Activated T-helper 17 cell treated with anti-CD3 and anti-CD28 coated beads, Interleukin-2, amount 50 U/mL, for 72 hours (primary cell): ENCODE measurements around the gene COL5A1. TPM values are rescaled to one million over a fixed set of nuclear protein-coding genes. Genes with fewer than 3 reads are reported as not detected.

Source experiments
- ATAC-seq: fragments of 150-1000 bp; cut with Tn5 transposase; replicated peaks from 2 replicates; pipeline ENCODE4 v1.10.0; 2021; ENCODE audit warnings: mild to moderate bottlenecking, moderate library complexity
- H3K27ac Mint-ChIP-seq: one replicate; pipeline ENCODE4 v1.8.0; 2022; ENCODE audit warnings: mixed read lengths
- H3K27me3 Mint-ChIP-seq: one replicate; pipeline ENCODE4 v1.8.0; 2022; ENCODE audit warnings: mixed read lengths
- H3K36me3 Mint-ChIP-seq: one replicate; pipeline ENCODE4 v1.8.0; 2022; ENCODE audit warnings: low read depth, mild to moderate bottlenecking, mixed read lengths
- H3K4me1 Mint-ChIP-seq: one replicate; pipeline ENCODE4 v1.8.0; 2022; ENCODE audit warnings: mixed read lengths
- H3K4me3 Mint-ChIP-seq: one replicate; pipeline ENCODE4 v1.8.0; 2022; ENCODE audit warnings: mild to moderate bottlenecking, mixed read lengths
- H3K9me3 Mint-ChIP-seq: one replicate; pipeline ENCODE4 v1.8.0; 2022; ENCODE audit warnings: mixed read lengths
- total RNA-seq, 2 donors: library from RNA; stranded (reverse); gene quantifications; one replicate each; pipeline ENCODE4 v1.2.3, GENCODE V29; 2022

COL5A1 gene
- total RNA-seq, 2 donors from 2014 or later = 0.50 to 1.3 TPM

- ATAC-seq = no peak
- Mint-ChIP-seq H3K36me3 (no peaks in the 10 kb centered on the region), H3K9me3 (no peaks in the 10 kb centered on the region), H3K4me1 (no peaks in the 10 kb centered on the region), H3K27me3 (no peaks in the 10 kb centered on the region), H3K4me3 (no peak overlapping the region), H3K27ac (no peak overlapping the region)
Observed at GRCh38 chr9:134814598-134815215, 173.1 kb downstream of the COL5A1 start.

- no peaks in the 10 kb centered on the region for H3K36me3 Mint-ChIP-seq
- no peaks in the 10 kb centered on the region for H3K9me3 Mint-ChIP-seq
- H3K4me1 Mint-ChIP-seq = no peaks in the 10 kb centered on the region
- H3K4me3 Mint-ChIP-seq = no peak overlapping the region
- no peak overlapping the region for H3K27ac Mint-ChIP-seq
- no peaks in the 10 kb centered on the region for H3K27me3 Mint-ChIP-seq
- ATAC-seq = no peak
Observed at GRCh38 chr9:134815435-134816214, 174.0 kb downstream of the COL5A1 start.

- Mint-ChIP-seq H3K4me1 (no peaks in the 10 kb centered on the region), H3K27me3 (no peaks in the 10 kb centered on the region), H3K36me3 (no peaks in the 10 kb centered on the region), H3K4me3 (no peak overlapping the region), H3K27ac (no peak overlapping the region), H3K9me3 (no peaks in the 10 kb centered on the region)
- ATAC-seq = no peak
Observed at GRCh38 chr9:134816264-134816663, 174.7 kb downstream of the COL5A1 start.

- no peaks in the 10 kb centered on the region for H3K9me3 Mint-ChIP-seq
- H3K27ac Mint-ChIP-seq = no peak overlapping the region
- no peaks in the 10 kb centered on the region for H3K27me3 Mint-ChIP-seq
- no peak for ATAC-seq
- H3K4me1 Mint-ChIP-seq = no peaks in the 10 kb centered on the region
- no peaks in the 10 kb centered on the region for H3K36me3 Mint-ChIP-seq
- no peak overlapping the region for H3K4me3 Mint-ChIP-seq
Observed at GRCh38 chr9:134818000-134818568, 176.5 kb downstream of the COL5A1 start.

GRCh38 chr9:134818591-134818990 lies 177.0 kb downstream of the COL5A1 start:
- H3K4me1 Mint-ChIP-seq = no peaks in the 10 kb centered on the region
- no peaks in the 10 kb centered on the region for H3K9me3 Mint-ChIP-seq
- H3K27me3 Mint-ChIP-seq = no peaks in the 10 kb centered on the region
- ATAC-seq = no peak
- H3K27ac Mint-ChIP-seq = no peak overlapping the region
- no peaks in the 10 kb centered on the region for H3K36me3 Mint-ChIP-seq
- H3K4me3 Mint-ChIP-seq = no peak overlapping the region

GRCh38 chr9:134820901-134821300 lies 179.3 kb downstream of the COL5A1 start:
- Mint-ChIP-seq H3K36me3 (no peaks in the 10 kb centered on the region), H3K4me3 (no peak overlapping the region), H3K9me3 (no peaks in the 10 kb centered on the region), H3K27ac (no peak overlapping the region), H3K4me1 (no peaks in the 10 kb centered on the region), H3K27me3 (no peaks in the 10 kb centered on the region)
- no peak for ATAC-seq

GRCh38 chr9:134822541-134822940 lies 180.9 kb downstream of the COL5A1 start:
- Mint-ChIP-seq H3K36me3 (no peaks in the 10 kb centered on the region), H3K27ac (no peak overlapping the region), H3K27me3 (no peaks in the 10 kb centered on the region), H3K9me3 (no peaks in the 10 kb centered on the region), H3K4me3 (no peak overlapping the region), H3K4me1 (no peaks in the 10 kb centered on the region)
- ATAC-seq = no peak

- Mint-ChIP-seq H3K27me3 (no peaks in the 10 kb centered on the region), H3K27ac (no peak overlapping the region), H3K4me1 (no peaks in the 10 kb centered on the region), H3K36me3 (no peaks in the 10 kb centered on the region), H3K9me3 (no peaks in the 10 kb centered on the region), H3K4me3 (no peak overlapping the region)
- ATAC-seq = no peak
Observed at GRCh38 chr9:134823623-134824022, 182.0 kb downstream of the COL5A1 start.

GRCh38 chr9:134824583-134824982 lies 183.0 kb downstream of the COL5A1 start:
- Mint-ChIP-seq H3K9me3 (no peaks in the 10 kb centered on the region), H3K4me1 (no peaks in the 10 kb centered on the region), H3K36me3 (no peaks in the 10 kb centered on the region), H3K4me3 (no peak overlapping the region), H3K27ac (no peak overlapping the region), H3K27me3 (no peaks in the 10 kb centered on the region)
- no peak for ATAC-seq

GRCh38 chr9:134825025-134825424 lies 183.4 kb downstream of the COL5A1 start:
- Mint-ChIP-seq H3K9me3 (no peaks in the 10 kb centered on the region), H3K27me3 (no peaks in the 10 kb centered on the region), H3K36me3 (no peaks in the 10 kb centered on the region), H3K4me1 (no peaks in the 10 kb centered on the region), H3K4me3 (no peak overlapping the region), H3K27ac (no peak overlapping the region)
- ATAC-seq = no peak

GRCh38 chr9:134826336-134827285 lies 185.0 kb downstream of the COL5A1 start:
- no peak for ATAC-seq
- no peaks in the 10 kb centered on the region for H3K9me3 Mint-ChIP-seq

GRCh38 chr9:134827559-134827958 lies 186.0 kb downstream of the COL5A1 start:
- H3K9me3 Mint-ChIP-seq = no peaks in the 10 kb centered on the region
- H3K27me3 Mint-ChIP-seq = no peaks in the 10 kb centered on the region

More at GRCh38 chr9:134826336-134827285, 185.0 kb downstream of the COL5A1 start:
- H3K36me3 Mint-ChIP-seq = no peaks in the 10 kb centered on the region
- H3K4me1 Mint-ChIP-seq = no peaks in the 10 kb centered on the region
- no peak overlapping the region for H3K27ac Mint-ChIP-seq
- no peaks in the 10 kb centered on the region for H3K27me3 Mint-ChIP-seq
- H3K4me3 Mint-ChIP-seq = no peak overlapping the region

GRCh38 chr9:134827993-134828392 lies 186.4 kb downstream of the COL5A1 start:
- H3K27me3 Mint-ChIP-seq = no peaks in the 10 kb centered on the region
- no peak for ATAC-seq
- no peaks in the 10 kb centered on the region for H3K9me3 Mint-ChIP-seq
- no peak overlapping the region for H3K4me3 Mint-ChIP-seq
- H3K4me1 Mint-ChIP-seq = no peaks in the 10 kb centered on the region
- no peak overlapping the region for H3K27ac Mint-ChIP-seq
- H3K36me3 Mint-ChIP-seq = no peaks in the 10 kb centered on the region

More at GRCh38 chr9:134827559-134827958, 186.0 kb downstream of the COL5A1 start:
- ATAC-seq = no peak
- H3K4me1 Mint-ChIP-seq = no peaks in the 10 kb centered on the region
- no peak overlapping the region for H3K4me3 Mint-ChIP-seq
- no peaks in the 10 kb centered on the region for H3K36me3 Mint-ChIP-seq
- no peak overlapping the region for H3K27ac Mint-ChIP-seq

- Mint-ChIP-seq H3K4me1 (no peaks in the 10 kb centered on the region), H3K4me3 (no peak overlapping the region), H3K9me3 (no peaks in the 10 kb centered on the region), H3K27ac (no peak overlapping the region), H3K36me3 (no peaks in the 10 kb centered on the region), H3K27me3 (no peaks in the 10 kb centered on the region)
- no peak for ATAC-seq
Observed at GRCh38 chr9:134828892-134829291, 187.3 kb downstream of the COL5A1 start.
